Upper lobe of left lung (tissue), 6 donors: ENCODE results near the gene GRM5. TPM values are rescaled to one million over a fixed set of nuclear protein-coding genes. Genes with fewer than 3 reads are reported as not detected.
A peak's percentile ranks its signal among the peaks of the same experiment; 100 is the strongest.
"Not testable (repeated sequence)": the region's sequence is repeated elsewhere in the genome, so short reads cannot be mapped to it uniquely, and the experiment has no call there.

ENCODE experiments used
- ATAC-seq, 2 donors: fragments of 200-7000 bp; cut with Tn5 transposase; one replicate each; pipeline ENCODE4 v1.9.1; 2022; ENCODE audit warnings: mild to moderate bottlenecking in 2 of 2, moderate library complexity in 2 of 2; ENCODE audit not compliant: low FRiP score in 2 of 2
- DNase-seq, 2 donors: peaks; one replicate each; pipeline ENCODE4 v3.0.0-alpha.2; 2019 to 2020
- H3K27ac ChIP-seq, 4 donors: fragments of 200-600 bp; sonication (generic); one replicate each; pipeline ENCODE4 v1.5.1; 2016 to 2019
- H3K27me3 ChIP-seq, 4 donors: fragments of 200-600 bp; sonication (generic); one replicate each; pipeline ENCODE4 v1.5.1; 2017 to 2019
- H3K36me3 ChIP-seq, 4 donors: fragments of 200-600 bp; sonication (generic); one replicate each; pipeline ENCODE4 v1.5.1; 2016 to 2019
- H3K4me1 ChIP-seq, 4 donors: fragments of 200-600 bp; sonication (generic); one replicate each; pipeline ENCODE4 v1.5.1; 2018 to 2019
- H3K4me3 ChIP-seq, 4 donors: fragments of 200-600 bp; sonication (generic); one replicate each; pipeline ENCODE4 v1.5.1; 2017 to 2019; ENCODE audit warnings: mild to moderate bottlenecking in 2 of 4, moderate library complexity in 1 of 4
- H3K9me3 ChIP-seq, 4 donors: fragments of 200-600 bp; sonication (generic); one replicate each; pipeline ENCODE4 v1.5.1; 2018 to 2019
- CTCF ChIP-seq, 6 experiments: fragments of 450-650 bp in 4 of 6; fragments of 200-600 bp in 2 of 6; sonication (generic) in 2 of 6; IDR thresholded peaks; one replicate each; pipeline ENCODE4 v1.5.1; 2016 to 2019; ENCODE audit warnings: antibody characterized with exemption in 6 of 6
- EP300 ChIP-seq, 4 donors: sonication (generic); formaldehyde crosslinking; IDR thresholded peaks; one replicate each; pipeline ENCODE4 v1.5.1; 2017; ENCODE audit warnings: antibody characterized with exemption in 4 of 4, control low read depth in 2 of 4
- POLR2A ChIP-seq, 4 donors: fragments of 450-650 bp; IDR thresholded peaks; one replicate each; pipeline ENCODE4 v1.5.1; 2016 to 2017; ENCODE audit warnings: antibody characterized with exemption in 4 of 4, mild to moderate bottlenecking in 2 of 4
- POLR2AphosphoS5 ChIP-seq, 2 donors: sonication (generic); formaldehyde crosslinking; IDR thresholded peaks; one replicate each; pipeline ENCODE4 v1.5.1; 2017; ENCODE audit warnings: antibody characterized with exemption in 2 of 2
- WGBS, 2 donors: methylation state at CpG; one replicate each; pipeline ENCODE4 v1.1.5; 2017 to 2018; 5-methylcytosine and 5-hydroxymethylcytosine counted together
- total RNA-seq, 6 donors: library from RNA; depleted of rRNA in 4 of 6; stranded (reverse); fragments of >200 nt in 4 of 6; gene quantifications; one replicate each; pipeline versions ENCODE4 v1.1.0 to v1.2.1, GENCODE V29; 2016 to 2021
- donor health status: DM: no; HTN: no; CAD: no; lungs with moderate emphysema.
- donor health status: DM: no; HTN: yes; CAD: no; lungs with severe emphysema.

The GRM5 gene
- 1 to 10 TPM in 1 of 6 donors, under 1 TPM in 3, not detected in 2; 0.30 to 4.2 (median 0.32) TPM for total RNA-seq

GRCh38 chr11:89065651-89066201 is at the start of gene GRM5:
Gene GRM5 (minus strand): TSS chr11:89065982. CDS start chr11:89047872, 18,110 bp downstream.
- DNase-seq, result peak in 1 of 2 donors; percentile 60
- not testable (repeated sequence) for H3K36me3 ChIP-seq, ATAC-seq, H3K4me1 ChIP-seq, H3K9me3 ChIP-seq, H3K27ac ChIP-seq, H3K27me3 ChIP-seq, H3K4me3 ChIP-seq
- WGBS, 2 donors, result 3 to 7% methylated on average over 15 to 29 of the region's 47 CpGs

- H3K27me3 ChIP-seq, DNase-seq, H3K4me1 ChIP-seq, H3K4me3 ChIP-seq, H3K9me3 ChIP-seq, H3K36me3 ChIP-seq, H3K27ac ChIP-seq: not testable (repeated sequence)
- ATAC-seq, result peak; percentile 71 to 86
- peak in 5 of 6 experiments; percentile 19 to 55 (median 47) for TF ChIP-seq CTCF (IDR thresholded peaks at IDR 0.05)
- WGBS, 2 donors, result 82 to 84% methylated on average over 1 of the region's 1 CpG
These were observed 32.2 kb upstream of the GRM5 start for GRCh38 chr11:89097956-89098355.

GRCh38 chr11:89093806-89094205 is 28.0 kb upstream of the GRM5 start:
- H3K4me3 ChIP-seq, H3K36me3 ChIP-seq, ATAC-seq, DNase-seq, H3K27me3 ChIP-seq, H3K4me1 ChIP-seq, H3K9me3 ChIP-seq, H3K27ac ChIP-seq: not testable (repeated sequence)
- WGBS, 2 donors, result 34 to 37% methylated on average over 2 of the region's 2 CpGs

- not testable (repeated sequence) for H3K27me3 ChIP-seq, ATAC-seq, H3K27ac ChIP-seq, DNase-seq, H3K4me3 ChIP-seq, H3K36me3 ChIP-seq, H3K9me3 ChIP-seq, H3K4me1 ChIP-seq
- 59 to 69% methylated on average over 3 of the region's 3 CpGs for WGBS, 2 donors
These were observed 19.2 kb upstream of the GRM5 start for GRCh38 chr11:89084951-89085350.

GRCh38 chr11:89070911-89071310 is 5.1 kb upstream of the GRM5 start:
- H3K4me3 ChIP-seq, H3K36me3 ChIP-seq, H3K9me3 ChIP-seq, ATAC-seq, DNase-seq, H3K4me1 ChIP-seq, H3K27me3 ChIP-seq, H3K27ac ChIP-seq: not testable (repeated sequence)
- 26 to 45% methylated on average over 1 of the region's 1 CpG for whole genome bisulfite sequencing, 2 donors

- Histone ChIP-seq H3K4me3 (no peak overlapping the region), H3K36me3 (no peaks in the 10 kb centered on the region), H3K9me3 (no peaks in the 10 kb centered on the region), H3K27me3 (no peaks in the 10 kb centered on the region), H3K27ac (no peak overlapping the region), H3K4me1 (peaks cover 0 to 6% (median 0%) of the 10 kb centered on the region in 4 donors)
- ATAC-seq, result no peak
- DNase-seq, result no peak
- no peak for TF ChIP-seq CTCF (IDR thresholded peaks at IDR 0.05)
- TF ChIP-seq POLR2AphosphoS5 (IDR thresholded peaks at IDR 0.05), result no peak
- no peak for TF ChIP-seq EP300 (IDR thresholded peaks at IDR 0.05)
- TF ChIP-seq POLR2A (IDR thresholded peaks at IDR 0.05), result no peak
These were observed 1.5 kb upstream of the GRM5 start for GRCh38 chr11:89067264-89067663.

GRCh38 chr11:89065066-89065465 is 716 bp downstream of the GRM5 start:
- H3K9me3 ChIP-seq, result no peaks in the 10 kb centered on the region
- TF ChIP-seq EP300 (IDR thresholded peaks at IDR 0.05), result no peak
- TF ChIP-seq POLR2A (IDR thresholded peaks at IDR 0.05), result no peak
- TF ChIP-seq CTCF (IDR thresholded peaks at IDR 0.05), result no peak
- TF ChIP-seq POLR2AphosphoS5 (IDR thresholded peaks at IDR 0.05), result no peak
- no peaks in the 10 kb centered on the region for H3K27me3 ChIP-seq
- no peak for ATAC-seq
- H3K36me3 ChIP-seq, result no peaks in the 10 kb centered on the region
- H3K4me1 ChIP-seq, result peaks cover 0 to 6% (median 0%) of the 10 kb centered on the region in 4 donors
- WGBS, 2 donors, result 32 to 36% methylated on average over 6 of the region's 6 CpGs
- no peak overlapping the region for H3K27ac ChIP-seq
- H3K4me3 ChIP-seq, result no peak overlapping the region
- DNase-seq, result no peak

- H3K9me3 ChIP-seq, H3K27ac ChIP-seq, H3K27me3 ChIP-seq, H3K4me3 ChIP-seq, H3K4me1 ChIP-seq, H3K36me3 ChIP-seq: not testable (repeated sequence)
- DNase-seq (peak in 1 of 2 donors; percentile 12), ATAC-seq (peak in 1 of 2 donors; percentile 36)
- WGBS, 2 donors, result 20 to 31% methylated on average over 3 to 10 of the region's 17 CpGs
These were observed 2.3 kb downstream of the GRM5 start for GRCh38 chr11:89063481-89063951.

- ATAC-seq (peak in 1 of 2 donors; percentile 45), DNase-seq (peak in 1 of 2 donors; percentile 38)
- not testable (repeated sequence) for H3K4me1 ChIP-seq, H3K27me3 ChIP-seq, H3K36me3 ChIP-seq, H3K9me3 ChIP-seq, H3K4me3 ChIP-seq, H3K27ac ChIP-seq
- WGBS, 2 donors, result 5 to 11% methylated on average over 11 to 25 of the region's 25 CpGs
These were observed 2.9 kb downstream of the GRM5 start for GRCh38 chr11:89062771-89063298.

GRCh38 chr11:89061839-89062238 is 3.9 kb downstream of the GRM5 start:
- 28 to 37% methylated on average over 5 of the region's 5 CpGs for WGBS, 2 donors
- not testable (repeated sequence) for ATAC-seq, H3K4me3 ChIP-seq, H3K36me3 ChIP-seq, H3K27me3 ChIP-seq, H3K27ac ChIP-seq, H3K4me1 ChIP-seq, DNase-seq, H3K9me3 ChIP-seq
